GM12891 (cell line): ENCODE data around the gene RAB7A.

Experiments used
- POLR2A ChIP-seq: IDR thresholded peaks from 2 replicates; pipeline ENCODE4 v1.6.1; 2011; ENCODE audit warnings: low read depth, low read length, control low read depth
- SPI1 ChIP-seq: IDR thresholded peaks from 2 replicates; pipeline ENCODE4 v1.6.1; 2011; ENCODE audit warnings: low read depth, low read length, control low read depth

DNA sequence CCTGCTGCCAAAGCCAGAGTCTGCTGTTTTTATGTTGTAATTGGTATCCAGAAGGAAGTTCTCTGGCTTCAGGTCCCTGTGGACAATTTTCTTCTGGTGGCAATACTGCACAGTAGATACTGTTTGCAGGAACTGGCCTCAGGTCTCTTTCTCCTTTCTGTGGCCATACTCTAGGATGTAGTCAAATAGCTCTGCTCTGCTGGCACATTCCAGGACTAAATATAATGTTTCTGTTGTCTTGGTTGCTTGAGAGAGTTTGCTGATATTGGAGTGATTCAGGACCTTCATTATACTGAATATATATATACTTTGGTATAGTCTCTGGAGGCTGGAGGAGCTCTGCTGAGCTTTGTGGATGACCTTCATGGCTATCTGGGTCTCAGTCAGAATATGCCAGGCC lies 23.1 kb downstream of the RAB7A start:
- no peak for TF ChIP-seq POLR2A
- TF ChIP-seq SPI1 = no peak
